Measurements from ENCODE around the gene IL9R.
"Not testable (repeated sequence)": the region's sequence is repeated elsewhere in the genome, so short reads cannot be mapped to it uniquely, and the experiment has no call there.

The IL9R gene

DNA sequence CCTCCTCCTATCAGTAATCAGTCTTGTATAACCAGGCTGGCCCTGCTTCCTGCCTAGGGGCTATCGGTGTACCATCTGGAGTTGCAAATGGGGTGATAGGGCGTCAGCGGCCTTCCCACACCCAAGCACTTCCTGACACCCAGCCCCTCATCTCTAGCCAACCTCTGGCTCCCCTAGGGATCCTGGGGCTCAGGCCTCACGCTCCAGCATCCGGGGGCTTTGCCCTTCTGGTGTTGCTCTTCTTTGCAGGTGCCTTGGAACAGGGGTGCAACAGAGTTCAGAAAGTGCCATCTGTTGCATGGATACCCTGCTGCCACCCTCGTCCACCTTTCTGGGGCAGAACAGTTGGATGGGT lies 4.1 kb downstream of the IL9R start:
- peak overlapping the region in 9 of 11 experiments; percentile 29 to 81 (median 74); a peak in 18 of 22 replicates for H3K4me2 ChIP-seq

DNA sequence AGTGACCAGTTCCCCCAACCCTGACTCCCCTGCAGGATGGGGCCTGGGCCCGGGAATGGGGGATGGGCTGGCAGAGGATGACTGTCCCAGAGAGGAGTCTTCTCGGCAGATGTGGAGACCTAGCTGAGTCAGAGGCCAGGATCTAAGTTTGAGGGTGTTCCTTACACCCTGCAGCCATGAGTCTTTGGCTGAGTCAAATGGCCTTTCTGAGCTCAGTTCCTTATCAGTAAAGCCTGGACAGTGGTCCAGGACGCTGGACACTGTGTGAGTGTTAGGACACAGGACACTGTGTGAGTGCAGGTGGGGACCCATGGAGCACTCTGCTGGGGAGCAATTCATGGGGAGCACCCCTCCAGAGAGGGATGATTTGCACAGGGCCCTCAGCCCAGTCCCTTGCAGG lies 5.0 kb downstream of the IL9R start:
- no peaks in the 10 kb centered on the region for H3K36me3 ChIP-seq
- no peaks in the 10 kb centered on the region for H3K27me3 ChIP-seq
- no peaks in the 10 kb centered on the region for H4K20me1 ChIP-seq
- H3K4me1 ChIP-seq = peaks cover 5 to 90% (median 77%) of the 10 kb centered on the region in 10 experiments; a peak in 18 of 20 replicates
- H3K9ac ChIP-seq = no peak overlapping the region
- H3K4me2 ChIP-seq = peak overlapping the region in 7 of 11 experiments; percentile 21 to 81 (median 74); a peak in 11 of 22 replicates
- H3K9me3 ChIP-seq (replicated peaks in 1 of 11) = no peaks in the 10 kb centered on the region
- no peak overlapping the region for H3K4me3 ChIP-seq
- no peak for TF ChIP-seq Cebpa-rat (IDR thresholded peaks at IDR 0.05)
- H3K27ac ChIP-seq = no peak overlapping the region

More for the DNA sequence above, 4.1 kb downstream of the IL9R start:
- Histone ChIP-seq H3K27ac (peak overlapping the region in 4 of 11 experiments; percentile 14 to 53 (median 40); a peak in 5 of 22 replicates), H3K4me3 (no peak overlapping the region), H4K20me1 (no peaks in the 10 kb centered on the region), H3K9ac (peak overlapping the region in 3 of 11 experiments; percentile 23 to 48 (median 29); a peak in 2 of 22 replicates), H3K36me3 (no peaks in the 10 kb centered on the region), H3K4me1 (peaks cover 5 to 96% (median 83%) of the 10 kb centered on the region in 10 experiments; a peak in 18 of 20 replicates), H3K9me3 (replicated peaks in 1 of 11) (no peaks in the 10 kb centered on the region), H3K27me3 (no peaks in the 10 kb centered on the region)
- TF ChIP-seq Cebpa-rat (IDR thresholded peaks at IDR 0.05) = no peak

DNA sequence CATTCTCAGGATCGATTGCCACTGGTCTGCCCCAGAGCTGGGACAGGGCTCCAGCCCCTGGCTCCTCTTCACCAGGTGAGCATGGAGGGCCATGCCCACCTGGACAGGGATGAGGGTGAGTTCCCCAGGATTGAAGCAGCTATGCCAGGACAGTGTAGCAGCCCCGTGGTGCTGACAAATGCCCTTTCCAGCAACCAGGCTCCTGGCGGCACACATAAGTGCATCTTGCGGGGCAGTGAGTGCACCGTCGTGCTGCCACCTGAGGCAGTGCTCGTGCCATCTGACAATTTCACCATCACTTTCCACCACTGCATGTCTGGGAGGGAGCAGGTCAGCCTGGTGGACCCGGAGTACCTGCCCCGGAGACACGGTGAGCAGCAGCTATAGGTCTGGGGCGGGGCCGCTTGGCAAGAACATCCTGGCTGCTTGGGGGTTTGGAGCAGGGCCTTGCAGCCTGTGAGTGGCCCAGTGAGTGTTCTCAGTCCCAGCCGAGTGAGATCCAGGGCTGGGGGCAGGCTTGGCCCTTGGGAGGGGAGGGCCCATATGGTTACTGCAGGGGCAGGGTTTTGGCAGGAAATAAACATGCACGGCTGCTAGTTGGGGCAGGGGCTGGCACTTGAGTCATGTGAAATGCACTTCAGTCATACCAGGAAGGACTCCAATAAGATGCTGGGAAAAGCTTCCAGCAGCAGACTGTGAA lies 6.1 kb downstream of the IL9R start:
- H3K4me2 ChIP-seq = peak overlapping the region in 9 of 11 experiments; percentile 21 to 81 (median 67); a peak in 17 of 22 replicates
- no peaks in the 10 kb centered on the region for H4K20me1 ChIP-seq
- H3K9me3 ChIP-seq (replicated peaks in 1 of 11) = no peaks in the 10 kb centered on the region
- peaks cover 5 to 87% (median 71%) of the 10 kb centered on the region in 10 experiments; a peak in 18 of 20 replicates for H3K4me1 ChIP-seq
- H3K36me3 ChIP-seq = no peaks in the 10 kb centered on the region
- H3K4me3 ChIP-seq = no peak overlapping the region
- H3K27me3 ChIP-seq = no peaks in the 10 kb centered on the region
- 0 out of 22 replicates have a peak overlapping the region, but pooled peaks of 1 of the 11 experiments have one; percentile 6 for H3K9ac ChIP-seq
- TF ChIP-seq Cebpa-rat (IDR thresholded peaks at IDR 0.05) = no peak
- peak overlapping the region in 2 of 11 experiments; percentile 21 to 38; a peak in 2 of 22 replicates for H3K27ac ChIP-seq

DNA sequence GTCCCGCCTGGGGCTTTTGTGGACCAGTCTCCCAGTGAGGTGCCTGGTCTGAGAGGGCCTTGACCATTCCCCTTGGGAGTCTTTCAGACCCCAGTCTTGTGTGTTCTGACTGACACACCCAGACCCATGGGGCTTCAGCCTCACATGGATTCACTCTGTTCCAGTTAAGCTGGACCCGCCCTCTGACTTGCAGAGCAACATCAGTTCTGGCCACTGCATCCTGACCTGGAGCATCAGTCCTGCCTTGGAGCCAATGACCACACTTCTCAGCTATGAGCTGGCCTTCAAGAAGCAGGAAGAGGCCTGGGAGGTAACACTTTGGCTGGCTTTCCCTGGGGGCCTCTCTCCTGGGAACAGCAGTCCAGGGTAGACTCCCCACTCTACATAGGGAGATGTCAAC lies 6.8 kb downstream of the IL9R start:
- Histone ChIP-seq H3K4me2 (peak overlapping the region in 9 of 11 experiments; percentile 21 to 81 (median 67); a peak in 17 of 22 replicates), H3K27ac (peak overlapping the region in 2 of 11 experiments; percentile 21 to 38; a peak in 2 of 22 replicates), H3K9ac (0 out of 22 replicates have a peak overlapping the region, but pooled peaks of 2 of the 11 experiments have one; percentile 6 to 14), H3K36me3 (no peaks in the 10 kb centered on the region), H3K4me1 (peaks cover 5 to 86% (median 73%) of the 10 kb centered on the region in 10 experiments; a peak in 18 of 20 replicates), H3K4me3 (no peak overlapping the region), H3K9me3 (replicated peaks in 1 of 11) (no peaks in the 10 kb centered on the region), H3K27me3 (no peaks in the 10 kb centered on the region), H4K20me1 (no peaks in the 10 kb centered on the region)
- no peak for TF ChIP-seq Cebpa-rat (IDR thresholded peaks at IDR 0.05)

DNA sequence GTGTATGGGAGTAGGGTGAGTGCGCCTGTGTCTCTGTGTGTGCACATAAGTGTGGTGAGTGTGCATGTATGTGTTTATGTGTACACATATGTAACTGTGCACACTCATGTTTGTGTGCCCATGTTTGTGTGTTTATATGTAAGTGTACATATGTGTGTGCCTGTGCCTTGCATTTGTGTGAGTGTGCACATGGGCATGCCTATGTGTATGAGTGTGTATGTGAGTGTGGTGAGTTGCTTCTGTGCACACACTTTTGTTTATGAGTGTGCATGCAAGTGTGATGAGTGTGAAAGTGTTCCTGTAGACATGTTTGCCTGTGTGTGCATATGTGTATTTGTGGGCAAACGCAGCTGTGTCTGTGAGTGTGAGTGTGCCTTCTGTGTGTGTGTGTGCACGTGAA lies 7.2 kb downstream of the IL9R start:
- no peak overlapping the region for H3K27ac ChIP-seq
- peak overlapping the region in 9 of 11 experiments; percentile 21 to 81 (median 67); a peak in 17 of 22 replicates for H3K4me2 ChIP-seq
- H3K4me3 ChIP-seq = no peak overlapping the region
- H3K9me3 ChIP-seq (replicated peaks in 1 of 11) = no peaks in the 10 kb centered on the region
- peaks cover 5 to 82% (median 69%) of the 10 kb centered on the region in 10 experiments; a peak in 18 of 20 replicates for H3K4me1 ChIP-seq
- no peaks in the 10 kb centered on the region for H3K27me3 ChIP-seq
- TF ChIP-seq Cebpa-rat (IDR thresholded peaks at IDR 0.05) = no peak
- H3K36me3 ChIP-seq = no peaks in the 10 kb centered on the region
- 0 out of 22 replicates have a peak overlapping the region, but pooled peaks of 1 of the 11 experiments have one; percentile 14 for H3K9ac ChIP-seq
- H4K20me1 ChIP-seq = no peaks in the 10 kb centered on the region

DNA sequence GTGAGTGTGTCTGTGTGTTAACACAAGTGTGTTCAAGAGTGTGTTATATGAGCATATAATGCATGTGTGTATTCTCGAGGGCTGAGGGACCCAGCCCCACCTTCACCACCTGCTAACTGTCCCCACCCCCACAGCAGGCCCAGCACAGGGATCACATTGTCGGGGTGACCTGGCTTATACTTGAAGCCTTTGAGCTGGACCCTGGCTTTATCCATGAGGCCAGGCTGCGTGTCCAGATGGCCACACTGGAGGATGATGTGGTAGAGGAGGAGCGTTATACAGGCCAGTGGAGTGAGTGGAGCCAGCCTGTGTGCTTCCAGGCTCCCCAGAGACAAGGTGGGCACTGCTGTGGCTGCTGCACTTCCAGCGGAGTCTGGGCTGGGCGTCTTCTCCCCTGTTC lies 7.6 kb downstream of the IL9R start:
- no peak overlapping the region for H3K4me3 ChIP-seq
- no peak overlapping the region for H3K9ac ChIP-seq
- H3K27ac ChIP-seq = no peak overlapping the region
- no peak for TF ChIP-seq Cebpa-rat (IDR thresholded peaks at IDR 0.05)
- H3K4me2 ChIP-seq = peak overlapping the region in 8 of 11 experiments; percentile 21 to 81 (median 70); a peak in 15 of 22 replicates
- no peaks in the 10 kb centered on the region for H3K9me3 ChIP-seq (replicated peaks in 1 of 11)
- no peaks in the 10 kb centered on the region for H4K20me1 ChIP-seq
- H3K36me3 ChIP-seq = no peaks in the 10 kb centered on the region
- H3K27me3 ChIP-seq = no peaks in the 10 kb centered on the region
- H3K4me1 ChIP-seq = peaks cover 5 to 78% (median 66%) of the 10 kb centered on the region in 10 experiments; a peak in 18 of 20 replicates

DNA sequence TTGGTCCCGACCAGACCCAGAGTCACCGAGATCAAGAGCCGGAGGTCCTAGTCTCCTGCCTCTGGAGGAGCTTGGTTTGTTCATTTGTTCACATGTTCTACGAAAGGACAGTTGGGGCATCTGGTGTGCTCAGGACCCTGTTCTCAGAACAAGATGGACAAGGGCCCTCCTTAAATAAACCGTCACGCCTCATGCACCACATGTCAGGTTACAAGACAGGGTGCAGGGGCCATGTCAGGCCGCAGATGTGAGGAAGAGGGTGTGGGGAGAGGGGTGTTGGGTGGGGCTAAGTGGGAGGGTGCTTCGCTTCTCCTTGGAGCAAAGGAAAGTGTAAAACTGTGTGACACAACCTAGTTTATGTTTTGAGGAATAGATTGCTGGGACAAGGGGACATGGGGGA lies 9.0 kb downstream of the IL9R start:
- H3K4me2 ChIP-seq = peak overlapping the region in 4 of 11 experiments; percentile 23 to 40 (median 36); a peak in 4 of 22 replicates
- H3K9me3 ChIP-seq (replicated peaks in 1 of 11); H4K20me1 ChIP-seq: not testable (repeated sequence)

DNA sequence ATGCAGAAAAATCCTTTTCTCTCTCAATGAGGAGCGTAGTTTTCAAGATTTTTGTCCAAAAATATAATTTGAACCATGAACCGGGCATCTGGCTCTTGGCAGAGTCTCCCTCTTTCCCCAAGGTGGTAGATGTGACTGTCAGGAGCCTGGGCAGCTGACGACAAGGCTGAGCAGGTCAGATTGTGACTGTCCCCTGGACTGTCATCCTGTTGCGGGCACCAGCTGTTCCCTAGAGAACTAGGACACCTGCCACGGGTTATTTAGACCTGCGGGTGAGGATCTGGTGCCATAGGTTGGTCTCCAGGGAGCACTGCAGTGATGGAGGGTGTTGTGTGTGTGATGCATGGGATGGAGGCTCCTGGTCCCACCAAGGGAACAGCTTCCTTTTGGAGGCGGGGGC lies 10.9 kb downstream of the IL9R start:
- Histone ChIP-seq H3K4me1 (peaks cover 0 to 45% (median 35%) of the 10 kb centered on the region in 10 experiments; a peak in 17 of 20 replicates), H3K27ac (peak overlapping the region in 2 of 11 experiments; percentile 28 to 66; a peak in 3 of 22 replicates), H3K4me2 (peak overlapping the region in 8 of 11 experiments; percentile 2 to 69 (median 51); a peak in 13 of 22 replicates)
- H3K4me3 ChIP-seq; H3K27me3 ChIP-seq; H3K36me3 ChIP-seq; H3K9ac ChIP-seq; H4K20me1 ChIP-seq; H3K9me3 ChIP-seq (replicated peaks in 1 of 11): not testable (repeated sequence)

More for the DNA sequence above, 9.0 kb downstream of the IL9R start:
- not testable (repeated sequence) for H3K36me3 ChIP-seq, H3K9ac ChIP-seq, H3K27ac ChIP-seq, H3K4me3 ChIP-seq, H3K27me3 ChIP-seq
- peaks cover 2 to 64% (median 53%) of the 10 kb centered on the region in 10 experiments; a peak in 18 of 20 replicates for H3K4me1 ChIP-seq

DNA sequence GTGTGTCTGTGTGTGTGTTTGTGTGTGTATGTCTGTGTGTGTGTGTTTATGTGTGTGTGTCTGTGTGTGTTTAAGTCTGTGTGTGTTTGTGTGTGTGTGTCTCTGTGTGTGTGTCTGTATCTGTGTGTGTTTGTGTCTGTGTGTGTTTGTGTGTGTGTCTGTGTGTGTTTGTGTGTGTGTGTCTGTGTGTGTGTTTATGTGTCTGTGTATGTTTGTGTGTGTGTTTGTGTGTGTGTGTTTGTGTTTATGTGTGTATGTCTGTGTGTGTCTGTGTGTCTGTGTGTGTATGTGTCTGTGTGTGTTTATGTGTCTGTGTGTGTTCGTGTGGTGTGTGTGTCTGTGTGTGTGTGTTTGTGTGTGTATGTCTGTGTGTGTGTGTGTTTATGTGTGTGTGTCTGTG lies 11.4 kb downstream of the IL9R start:
- Histone ChIP-seq H3K4me2 (peak overlapping the region in 9 of 11 experiments; percentile 2 to 69 (median 44); a peak in 14 of 22 replicates), H3K36me3 (no peaks in the 10 kb centered on the region)
- TF ChIP-seq Cebpa-rat (IDR thresholded peaks at IDR 0.05) = no peak

DNA sequence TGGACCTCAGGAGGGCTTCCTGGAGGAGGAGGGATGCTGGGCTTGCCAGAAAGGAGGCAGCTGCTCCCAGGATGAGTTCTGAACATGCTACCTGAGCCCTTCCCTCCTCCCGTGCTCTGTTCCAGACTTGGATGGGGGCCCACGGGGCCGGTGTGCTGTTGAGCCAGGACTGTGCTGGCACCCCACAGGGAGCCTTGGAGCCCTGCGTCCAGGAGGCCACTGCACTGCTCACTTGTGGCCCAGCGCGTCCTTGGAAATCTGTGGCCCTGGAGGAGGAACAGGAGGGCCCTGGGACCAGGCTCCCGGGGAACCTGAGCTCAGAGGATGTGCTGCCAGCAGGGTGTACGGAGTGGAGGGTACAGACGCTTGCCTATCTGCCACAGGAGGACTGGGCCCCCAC lies 12.2 kb downstream of the IL9R start:
- H3K4me1 ChIP-seq = peaks cover 0 to 32% (median 22%) of the 10 kb centered on the region in 10 experiments; a peak in 16 of 20 replicates
- not testable (repeated sequence) for H3K36me3 ChIP-seq; H3K27me3 ChIP-seq; H3K9me3 ChIP-seq (replicated peaks in 1 of 11); H3K4me2 ChIP-seq; H3K4me3 ChIP-seq; H3K9ac ChIP-seq; H3K27ac ChIP-seq; H4K20me1 ChIP-seq

More for the DNA sequence above, 11.4 kb downstream of the IL9R start:
- Histone ChIP-seq H3K9ac (peak overlapping the region in 2 of 11 experiments; percentile 27 to 49; a peak in 1 of 22 replicates), H3K27me3 (no peaks in the 10 kb centered on the region), H4K20me1 (no peaks in the 10 kb centered on the region), H3K4me3 (no peak overlapping the region), H3K27ac (peak overlapping the region in 7 of 11 experiments; percentile 26 to 66 (median 44); a peak in 12 of 22 replicates), H3K4me1 (peaks cover 0 to 40% (median 30%) of the 10 kb centered on the region in 10 experiments; a peak in 17 of 20 replicates), H3K9me3 (replicated peaks in 1 of 11) (no peaks in the 10 kb centered on the region)

DNA sequence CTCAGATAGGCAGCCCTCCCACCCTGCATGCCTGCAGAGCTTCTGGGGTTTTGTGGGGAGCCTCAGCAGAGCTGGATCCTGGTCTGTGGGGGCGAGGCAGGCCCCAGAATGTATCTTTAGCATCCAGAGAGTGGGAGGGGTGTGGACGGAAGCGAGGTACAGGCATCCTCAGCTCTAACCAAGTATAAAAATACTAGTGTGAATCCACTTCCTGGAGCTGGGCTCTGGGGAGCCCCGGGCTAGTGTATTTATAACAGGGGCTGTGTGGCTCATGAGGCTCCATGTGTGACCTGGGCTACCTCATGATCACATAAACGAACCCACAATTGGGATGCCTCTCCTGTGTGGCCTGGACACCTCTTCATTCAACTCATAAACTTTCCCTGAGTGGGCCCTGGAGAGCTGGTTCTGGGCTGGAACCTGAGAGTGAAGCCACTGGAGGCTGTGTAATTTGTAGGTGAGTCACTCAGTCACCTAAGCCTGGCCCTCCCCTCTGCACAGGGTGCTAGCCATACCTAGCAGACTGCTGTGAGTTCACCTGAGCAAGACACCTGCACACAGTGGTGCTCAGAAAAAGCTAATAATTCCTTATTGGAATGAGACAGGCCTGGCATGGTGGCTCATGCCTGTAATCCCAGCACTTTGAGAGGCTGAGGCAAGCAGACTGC lies 15.9 kb downstream of the IL9R start:
- not testable (repeated sequence) for H3K36me3 ChIP-seq; H3K27ac ChIP-seq; H4K20me1 ChIP-seq; H3K27me3 ChIP-seq; H3K9me3 ChIP-seq (replicated peaks in 1 of 11); H3K9ac ChIP-seq; H3K4me3 ChIP-seq; H3K4me1 ChIP-seq; H3K4me2 ChIP-seq

DNA sequence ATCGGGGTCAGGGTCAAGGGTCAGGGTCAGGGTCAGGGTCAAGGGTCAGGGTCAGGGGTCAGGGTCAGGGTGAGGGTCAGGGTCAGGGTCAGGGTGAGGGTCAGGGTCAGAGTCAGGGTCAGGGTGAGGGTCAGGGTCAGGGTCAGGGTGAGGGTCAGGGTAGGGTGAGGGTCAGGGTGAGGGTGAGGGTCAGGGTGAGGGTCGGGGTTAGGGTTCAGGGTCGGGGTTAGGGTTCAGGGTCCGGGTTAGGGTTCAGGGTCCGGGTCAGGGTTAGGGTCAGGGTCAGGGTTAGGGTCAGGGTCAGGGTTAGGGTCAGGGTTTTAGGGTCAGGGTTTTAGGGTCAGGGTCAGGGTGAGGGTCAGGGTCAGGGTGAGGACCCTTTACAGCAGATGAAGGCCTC lies 22.4 kb downstream of the IL9R start:
- not testable (repeated sequence) for H3K27me3 ChIP-seq; H3K4me1 ChIP-seq; H3K4me3 ChIP-seq; H3K9ac ChIP-seq; H3K4me2 ChIP-seq; H3K27ac ChIP-seq; H3K36me3 ChIP-seq; H3K9me3 ChIP-seq (replicated peaks in 1 of 11); H4K20me1 ChIP-seq
